Measurements from ENCODE around the gene CCDC77. TPM values are rescaled to one million over a fixed set of nuclear protein-coding genes. Genes with fewer than 3 reads are reported as not detected.

CCDC77 gene
- total RNA-seq, 4 donors from 2014 or later: 5.1 to 23.4 (median 7.6) TPM

GRCh38 chr12:480831-481816, 79.7 kb downstream of the CCDC77 start:
- H3K27me3 ChIP-seq: no peaks in the 10 kb centered on the region
- DNase-seq (ENCODE audit: low spot score in 2 of 2): no peak
- H3K4me3 ChIP-seq: no peak overlapping the region
- H3K27ac ChIP-seq: peak overlapping the region in 2 of 4 donors; percentile 58 to 81
- TF ChIP-seq POLR2A (IDR thresholded peaks at IDR 0.05) (no peak), CTCF (IDR thresholded peaks at IDR 0.05) (no peak), EP300 (IDR thresholded peaks at IDR 0.05) (no peak)
- 39 to 53% methylated on average over 10 to 11 of the region's 13 CpGs for WGBS, 2 donors
- H3K4me1 ChIP-seq: peaks cover 0 to 15% (median 1%) of the 10 kb centered on the region in 4 donors
- H3K9me3 ChIP-seq: no peaks in the 10 kb centered on the region
- H3K36me3 ChIP-seq: no peaks in the 10 kb centered on the region

GRCh38 chr12:482061-482460, 80.6 kb downstream of the CCDC77 start:
- H3K27me3 ChIP-seq: no peaks in the 10 kb centered on the region
- no peak for DNase-seq (ENCODE audit: low spot score in 2 of 2)
- no peaks in the 10 kb centered on the region for H3K9me3 ChIP-seq
- no peak overlapping the region for H3K4me3 ChIP-seq
- H3K4me1 ChIP-seq: peaks cover 0 to 15% (median 1%) of the 10 kb centered on the region in 4 donors
- no peak overlapping the region for H3K27ac ChIP-seq
- WGBS, 2 donors: 69 to 90% methylated on average over 3 of the region's 3 CpGs
- no peaks in the 10 kb centered on the region for H3K36me3 ChIP-seq
- TF ChIP-seq EP300 (IDR thresholded peaks at IDR 0.05): no peak
- no peak for TF ChIP-seq POLR2A (IDR thresholded peaks at IDR 0.05)
- TF ChIP-seq CTCF (IDR thresholded peaks at IDR 0.05): no peak

- H3K4me1 ChIP-seq: peaks cover 0 to 15% (median 1%) of the 10 kb centered on the region in 4 donors
- no peak for DNase-seq (ENCODE audit: low spot score in 2 of 2)
- WGBS, 2 donors: 73 to 82% methylated on average over 11 of the region's 11 CpGs
- H3K9me3 ChIP-seq: peaks cover 0 to 7% (median 0%) of the 10 kb centered on the region in 4 donors
- TF ChIP-seq CTCF (IDR thresholded peaks at IDR 0.05): no peak
- no peak overlapping the region for H3K4me3 ChIP-seq
- no peak overlapping the region for H3K27ac ChIP-seq
- H3K27me3 ChIP-seq: no peaks in the 10 kb centered on the region
- H3K36me3 ChIP-seq: no peaks in the 10 kb centered on the region
Measured at GRCh38 chr12:484096-484495, 82.7 kb downstream of the CCDC77 start.

- no peak for DNase-seq (ENCODE audit: low spot score in 2 of 2)
- H3K9me3 ChIP-seq: peaks cover 0 to 36% (median 1%) of the 10 kb centered on the region in 4 donors
- TF ChIP-seq EP300 (IDR thresholded peaks at IDR 0.05) (no peak), CTCF (IDR thresholded peaks at IDR 0.05) (no peak), POLR2A (IDR thresholded peaks at IDR 0.05) (no peak)
Measured at GRCh38 chr12:490260-490659, 88.8 kb downstream of the CCDC77 start.

More at GRCh38 chr12:490260-490659, 88.8 kb downstream of the CCDC77 start:
- no peak overlapping the region for H3K4me3 ChIP-seq
- H3K36me3 ChIP-seq: no peaks in the 10 kb centered on the region
- no peaks in the 10 kb centered on the region for H3K4me1 ChIP-seq
- H3K27me3 ChIP-seq: no peaks in the 10 kb centered on the region
- no peak overlapping the region for H3K27ac ChIP-seq

Other genes starting within 250 kb of the CCDC77 start
- under 1 TPM in 3 of 4 donors, not detected in 1; 0.21 to 0.60 (median 0.39) TPM for gene SLC6A12, start 187.5 kb upstream of the CCDC77 start, total RNA-seq
- 1 to 10 TPM in 1 of 4 donors, under 1 TPM in 1, not detected in 2; 0.21 to 1.5 TPM for gene SLC6A13, start 138.8 kb upstream of the CCDC77 start, total RNA-seq
- gene KDM5A, start 12.3 kb upstream of the CCDC77 start, total RNA-seq: 100 to 1,000 TPM in 1 of 4 donors, 10 to 100 TPM in 3; 31.5 to 154 (median 68.4) TPM
- gene B4GALNT3, start 58.3 kb downstream of the CCDC77 start, total RNA-seq: 10 to 100 TPM in 2 of 4 donors, 1 to 10 TPM in 2; 7.9 to 14.1 (median 9.8) TPM